CD4-positive, alpha-beta memory T cell (primary cell): ENCODE measurements around the gene MYH13. TPM values are rescaled to one million over a fixed set of nuclear protein-coding genes. Genes with fewer than 3 reads are reported as not detected.

Experiments
- CTCF ChIA-PET: fragments of 350-600 bp; sonication (Branson Sonifier 250); formaldehyde crosslinking; loops from one replicate; lab custom pipeline; 2021; ENCODE audit warnings: inconsistent platforms; ENCODE audit not compliant: partially characterized antibody; lab: Charles Lee
- POLR2A ChIA-PET: fragments of 350-600 bp; sonication (Branson Sonifier 250); formaldehyde crosslinking; loops from one replicate; lab custom pipeline; 2021; ENCODE audit not compliant: partially characterized antibody; lab: Charles Lee
- DNase-seq, 5 donors: peaks; one replicate each; pipeline versions ENCODE4 v3.0.0 to v3.0.0-alpha.2; 2020 to 2022; ENCODE audit warnings: mixed read lengths in 1 of 5
- H3K27ac ChIP-seq: one replicate; pipeline ENCODE4 v1.7.0; 2013; ENCODE audit warnings: low read depth, low read length
- H3K27me3 ChIP-seq: 2 replicates; pipeline ENCODE4 v1.7.0; 2013; ENCODE audit warnings: mild to moderate bottlenecking, low read length, moderate library complexity; ENCODE audit not compliant: insufficient read depth
- H3K36me3 ChIP-seq: 2 replicates; pipeline ENCODE4 v1.7.0; 2013; ENCODE audit warnings: mild to moderate bottlenecking, low read length, moderate library complexity; ENCODE audit not compliant: insufficient read depth
- H3K4me1 ChIP-seq: 2 replicates; pipeline ENCODE4 v1.7.0; 2013; ENCODE audit warnings: mild to moderate bottlenecking, low read length, moderate library complexity; ENCODE audit not compliant: insufficient read depth
- H3K4me3 ChIP-seq, 2 donors: one replicate each; pipeline ENCODE4 v1.7.0; 2013; ENCODE audit warnings: low read length in 2 of 2, mild to moderate bottlenecking in 1 of 2
- H3K9me3 ChIP-seq, 2 donors: one replicate each; pipeline ENCODE4 v1.7.0; 2013; ENCODE audit warnings: low read length in 2 of 2, control low read depth in 1 of 2; ENCODE audit not compliant: control insufficient read depth in 1 of 2
- H3K27ac Mint-ChIP-seq, 7 donors: one replicate each; pipeline ENCODE4 v1.8.0; 2020 to 2021; ENCODE audit warnings: mixed read lengths in 7 of 7, mild to moderate bottlenecking in 6 of 7, inconsistent platforms in 3 of 7, moderate library complexity in 3 of 7
- H3K27me3 Mint-ChIP-seq, 2 donors: one replicate each; pipeline ENCODE4 v1.8.0; 2020 to 2021; ENCODE audit warnings: mixed read lengths in 2 of 2
- H3K36me3 Mint-ChIP-seq, 2 donors: one replicate each; pipeline ENCODE4 v1.8.0; 2020 to 2021; ENCODE audit warnings: mixed read lengths in 2 of 2, inconsistent platforms in 1 of 2, mild to moderate bottlenecking in 1 of 2
- H3K4me1 Mint-ChIP-seq, 4 donors: one replicate each; pipeline ENCODE4 v1.8.0; 2020 to 2021; ENCODE audit warnings: mixed read lengths in 4 of 4, mild to moderate bottlenecking in 1 of 4
- H3K4me3 Mint-ChIP-seq, 8 donors: one replicate each; pipeline ENCODE4 v1.8.0; 2020 to 2021; ENCODE audit warnings: mixed read lengths in 8 of 8, mild to moderate bottlenecking in 7 of 8, moderate library complexity in 6 of 8, inconsistent platforms in 3 of 8
- H3K9me3 Mint-ChIP-seq, 8 donors: one replicate each; pipeline ENCODE4 v1.8.0; 2020 to 2021; ENCODE audit warnings: mixed read lengths in 8 of 8, mild to moderate bottlenecking in 5 of 8, inconsistent platforms in 3 of 8, moderate library complexity in 1 of 8
- intact Hi-C: fragments of 100-400 bp; cut with micrococcal nuclease; formaldehyde crosslinking; loops from one replicate; pipeline ENCODE4 v1.15.1; 2023
- polyA plus RNA-seq, 2 donors: library from polyadenylated mRNA; unstranded; fragments of 300-500 nt; fragmentation: Illumina TruSeq; gene quantifications; one replicate each; pipeline ENCODE4 v1.2.3, GENCODE V29; 2021
- total RNA-seq, 2 experiments: library from RNA; stranded (reverse); gene quantifications; one replicate each; pipeline ENCODE4 v1.2.3, GENCODE V29; 2021

Gene MYH13
- total and polyA plus RNA-seq, 4 experiments from 2014 or later = not detected

DNA sequence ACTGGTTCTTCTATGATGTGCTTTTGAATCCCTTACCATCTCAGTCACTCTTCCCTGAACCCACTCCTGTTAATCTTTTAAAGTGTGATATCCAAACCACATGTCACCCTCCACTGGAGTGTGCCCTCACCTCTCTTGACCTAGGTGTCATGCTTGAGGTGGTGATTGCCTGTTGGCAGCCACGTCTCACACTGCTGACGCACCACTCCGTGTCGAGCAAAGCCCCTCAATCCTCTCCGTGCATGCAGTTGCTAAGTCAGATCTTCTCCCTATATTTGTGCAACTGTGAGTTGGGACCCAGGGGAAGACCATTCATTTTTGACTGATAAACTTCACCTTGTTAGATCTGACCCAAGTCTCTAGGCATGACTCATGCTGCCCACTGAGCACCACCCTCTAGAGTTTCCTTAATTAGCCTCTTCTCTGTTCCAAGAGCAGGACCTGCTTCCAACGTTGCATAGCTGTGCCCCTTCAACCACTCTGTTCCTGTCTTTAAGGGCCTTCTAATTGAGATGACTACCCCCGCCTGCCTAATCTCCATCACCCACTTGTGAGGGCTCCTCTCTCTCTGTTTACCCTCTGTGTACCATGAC, 2.7 kb downstream of the MYH13 start:
- Mint-ChIP-seq H3K27me3 (peaks cover 2 to 7% of the 10 kb centered on the region in 2 donors), H3K4me3 (no peak overlapping the region), H3K4me1 (no peaks in the 10 kb centered on the region), H3K36me3 (no peaks in the 10 kb centered on the region), H3K9me3 (peaks cover 0 to 4% (median 0%) of the 10 kb centered on the region in 8 donors), H3K27ac (no peak overlapping the region)
- intact Hi-C loops = no loop called here
- Histone ChIP-seq H3K4me1 (no peaks in the 10 kb centered on the region), H3K4me3 (no peak overlapping the region), H3K36me3 (no peaks in the 10 kb centered on the region), H3K9me3 (no peaks in the 10 kb centered on the region), H3K27ac (no peak overlapping the region), H3K27me3 (no peaks in the 10 kb centered on the region)
- DNase-seq = no peak
- POLR2A ChIA-PET = no interaction called here
- CTCF ChIA-PET = no interaction called here

GRCh38 chr17:10369239-10369638, 3.6 kb downstream of the MYH13 start:
- CTCF ChIA-PET = no interaction called here
- intact Hi-C loops = no loop called here
- H3K27ac ChIP-seq = no peak overlapping the region
- no peaks in the 10 kb centered on the region for H3K4me1 ChIP-seq
- H3K4me3 ChIP-seq = no peak overlapping the region
- no peak overlapping the region for H3K27ac Mint-ChIP-seq
- H3K36me3 ChIP-seq = no peaks in the 10 kb centered on the region
- DNase-seq = no peak
- H3K9me3 ChIP-seq = no peaks in the 10 kb centered on the region
- no peaks in the 10 kb centered on the region for H3K4me1 Mint-ChIP-seq
- H3K9me3 Mint-ChIP-seq = peaks cover 0 to 4% (median 0%) of the 10 kb centered on the region in 8 donors
- H3K27me3 Mint-ChIP-seq = peaks cover 2 to 7% of the 10 kb centered on the region in 2 donors
- H3K36me3 Mint-ChIP-seq = no peaks in the 10 kb centered on the region
- POLR2A ChIA-PET = no interaction called here
- no peaks in the 10 kb centered on the region for H3K27me3 ChIP-seq
- H3K4me3 Mint-ChIP-seq = no peak overlapping the region

DNA sequence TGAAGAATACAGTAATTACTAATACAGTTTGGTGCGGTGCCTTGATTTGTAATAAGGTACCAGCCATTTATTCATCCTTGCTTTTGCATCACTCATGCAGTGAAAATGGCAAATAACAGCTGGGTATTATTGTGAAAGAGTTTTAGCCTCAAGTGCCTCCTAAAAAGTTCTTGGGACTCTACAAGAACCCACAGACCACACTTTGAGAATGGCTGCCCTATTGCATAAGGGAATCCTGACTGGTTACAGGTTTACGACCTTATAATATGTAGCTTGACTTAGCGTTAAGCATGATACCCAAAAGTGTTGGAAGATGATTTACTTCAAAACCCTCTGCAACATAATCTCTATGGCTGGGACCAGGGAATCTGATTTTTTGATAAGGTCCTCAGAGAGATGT, 4.2 kb downstream of the MYH13 start:
- H3K27me3 ChIP-seq = no peaks in the 10 kb centered on the region
- H3K36me3 ChIP-seq = no peaks in the 10 kb centered on the region
- Mint-ChIP-seq H3K27ac (no peak overlapping the region), H3K9me3 (peaks cover 0 to 4% (median 0%) of the 10 kb centered on the region in 8 donors), H3K4me3 (no peak overlapping the region), H3K4me1 (no peaks in the 10 kb centered on the region), H3K27me3 (peaks cover 2 to 7% of the 10 kb centered on the region in 2 donors), H3K36me3 (no peaks in the 10 kb centered on the region)
- no peak for DNase-seq
- ChIA-PET POLR2A (no interaction called here), CTCF (interaction anchor here (1.2 kb wide), 1 partner anchor 14 kb away, joined by 4 read pairs; no protein-coding TSS in a partner anchor)
- H3K9me3 ChIP-seq = no peaks in the 10 kb centered on the region
- no peaks in the 10 kb centered on the region for H3K4me1 ChIP-seq
- H3K4me3 ChIP-seq = no peak overlapping the region
- no peak overlapping the region for H3K27ac ChIP-seq
- intact Hi-C loops = no loop called here

- ChIA-PET POLR2A (no interaction called here), CTCF (no interaction called here)
- no peaks in the 10 kb centered on the region for H3K4me1 ChIP-seq
- no peaks in the 10 kb centered on the region for H3K9me3 ChIP-seq
- no peaks in the 10 kb centered on the region for H3K27me3 ChIP-seq
- Mint-ChIP-seq H3K4me3 (no peak overlapping the region), H3K9me3 (peaks cover 0 to 2% (median 0%) of the 10 kb centered on the region in 8 donors), H3K4me1 (no peaks in the 10 kb centered on the region), H3K27ac (no peak overlapping the region), H3K27me3 (no peaks in the 10 kb centered on the region), H3K36me3 (no peaks in the 10 kb centered on the region)
- intact Hi-C loops = no loop called here
- DNase-seq = no peak
- H3K36me3 ChIP-seq = no peaks in the 10 kb centered on the region
- no peak overlapping the region for H3K4me3 ChIP-seq
- no peak overlapping the region for H3K27ac ChIP-seq
Observed at GRCh38 chr17:10360578-10360977, 12.2 kb downstream of the MYH13 start.

DNA sequence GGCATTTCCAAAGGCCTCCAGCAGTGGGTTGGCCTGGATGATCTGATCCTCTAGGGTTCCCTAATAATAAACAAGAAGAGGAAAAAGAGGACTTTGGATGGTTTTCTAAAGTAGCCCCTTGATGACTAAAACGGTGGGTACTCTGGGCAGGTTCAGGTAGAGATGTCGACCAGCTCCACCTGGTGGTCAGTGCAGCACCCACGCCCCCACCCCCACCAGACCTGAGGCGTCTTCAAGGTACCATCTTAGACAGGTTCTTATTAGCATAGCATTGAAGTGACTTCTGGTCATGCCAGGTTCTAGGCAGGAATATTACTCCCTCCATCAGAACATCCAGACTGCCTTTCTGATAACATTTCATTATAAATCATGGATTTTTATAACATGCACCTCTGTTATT, 15.0 kb downstream of the MYH13 start:
- Histone ChIP-seq H3K4me1 (no peaks in the 10 kb centered on the region), H3K27ac (no peak overlapping the region), H3K9me3 (no peaks in the 10 kb centered on the region), H3K36me3 (no peaks in the 10 kb centered on the region), H3K4me3 (no peak overlapping the region), H3K27me3 (no peaks in the 10 kb centered on the region)
- Mint-ChIP-seq H3K4me1 (no peaks in the 10 kb centered on the region), H3K36me3 (no peaks in the 10 kb centered on the region), H3K27ac (no peak overlapping the region), H3K4me3 (no peak overlapping the region), H3K27me3 (no peaks in the 10 kb centered on the region), H3K9me3 (peaks cover 0 to 2% (median 0%) of the 10 kb centered on the region in 8 donors)
- POLR2A ChIA-PET = no interaction called here
- CTCF ChIA-PET = no interaction called here
- DNase-seq = peak in 1 of 5 donors; percentile 1
- intact Hi-C loops = loop anchor here (10.0 kb wide), 1 partner anchor 433 kb away; no protein-coding TSS in a partner anchor

DNA sequence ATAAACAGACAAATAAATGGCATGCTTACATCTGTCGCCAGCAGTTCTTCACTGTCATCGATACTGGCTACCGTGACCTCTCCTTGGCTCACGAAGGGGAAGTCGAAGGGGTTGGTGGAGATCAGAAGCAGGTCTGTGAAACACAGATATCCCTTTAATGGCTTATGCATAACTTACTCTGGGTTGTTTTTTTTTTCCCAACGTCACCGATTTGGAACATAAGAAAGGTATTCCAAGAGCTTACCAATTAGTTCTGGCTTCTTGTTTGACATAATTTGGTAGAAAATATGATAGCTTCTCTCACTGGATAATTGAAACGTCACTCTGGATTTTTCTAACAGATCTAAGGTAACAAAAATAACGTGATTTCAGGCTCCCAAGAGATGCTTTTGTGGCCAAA, 18.2 kb downstream of the MYH13 start:
- no peak overlapping the region for H3K27ac ChIP-seq
- DNase-seq = no peak
- intact Hi-C loops = loop anchor here (10.0 kb wide), 1 partner anchor 430 kb away; no protein-coding TSS in a partner anchor
- Mint-ChIP-seq H3K9me3 (peaks cover 0 to 2% (median 0%) of the 10 kb centered on the region in 8 donors), H3K4me1 (no peaks in the 10 kb centered on the region), H3K4me3 (no peak overlapping the region), H3K27ac (no peak overlapping the region), H3K36me3 (no peaks in the 10 kb centered on the region), H3K27me3 (no peaks in the 10 kb centered on the region)
- H3K27me3 ChIP-seq = no peaks in the 10 kb centered on the region
- ChIA-PET POLR2A (no interaction called here), CTCF (interaction anchor here (0.7 to 1.4 kb wide), 3 partner anchors 14 to 262 kb away, joined by 3 to 4 read pairs (median 4); no protein-coding TSS in a partner anchor)
- H3K4me3 ChIP-seq = no peak overlapping the region
- no peaks in the 10 kb centered on the region for H3K36me3 ChIP-seq
- no peaks in the 10 kb centered on the region for H3K4me1 ChIP-seq
- no peaks in the 10 kb centered on the region for H3K9me3 ChIP-seq

DNA sequence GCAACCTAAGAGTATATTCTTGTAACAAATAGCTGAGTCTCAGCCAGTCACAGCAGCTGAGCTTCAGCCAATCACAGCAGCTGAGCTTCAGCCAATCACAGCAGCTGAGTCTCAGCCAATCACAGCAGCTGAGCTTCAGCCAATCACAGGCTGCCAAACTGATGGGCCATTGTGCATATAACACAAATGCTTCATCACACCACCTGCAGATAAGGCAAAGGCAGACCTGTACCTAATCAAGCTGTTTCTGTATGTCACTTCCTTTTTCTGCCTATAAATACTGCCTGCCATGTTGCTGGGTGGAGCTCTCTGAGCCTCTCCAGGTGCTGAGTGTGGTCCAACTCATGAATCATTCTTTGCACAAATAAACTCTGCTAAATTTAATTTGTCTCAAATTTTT, 19.9 kb downstream of the MYH13 start:
- H3K27ac Mint-ChIP-seq = no peak overlapping the region
- Histone ChIP-seq H3K4me1 (no peaks in the 10 kb centered on the region), H3K36me3 (no peaks in the 10 kb centered on the region), H3K27ac (no peak overlapping the region), H3K4me3 (no peak overlapping the region), H3K9me3 (no peaks in the 10 kb centered on the region), H3K27me3 (no peaks in the 10 kb centered on the region)
- no peaks in the 10 kb centered on the region for H3K4me1 Mint-ChIP-seq
- no peak overlapping the region for H3K4me3 Mint-ChIP-seq
- no peak for DNase-seq
- no peaks in the 10 kb centered on the region for H3K36me3 Mint-ChIP-seq
- no peaks in the 10 kb centered on the region for H3K27me3 Mint-ChIP-seq
- intact Hi-C loops = loop anchor here (10.0 kb wide), 1 partner anchor 428 kb away; no protein-coding TSS in a partner anchor
- CTCF ChIA-PET = no interaction called here
- POLR2A ChIA-PET = no interaction called here
- H3K9me3 Mint-ChIP-seq = peaks cover 0 to 2% (median 0%) of the 10 kb centered on the region in 8 donors
